GM12878 (cell line): ENCODE results near the gene CNPPD1. TPM values are rescaled to one million over a fixed set of nuclear protein-coding genes. Genes with fewer than 3 reads are reported as not detected.

Experiments
- ATAC-seq: fragments of 200-7000 bp; cut with Tn5 transposase; 3 replicates; pipeline ENCODE4 v1.9.1; 2020; ENCODE audit warnings: mild to moderate bottlenecking, moderate library complexity
- BruUV-seq: library from RNA; stranded (reverse); fragments of 400-500 nt; replicated peaks from 2 replicates; lab custom pipeline; 2021; lab: Mats Ljungman, UMichigan
- CTCF ChIA-PET: fragments of 300-600 bp; sonication (Branson Sonifier 250); formaldehyde crosslinking; extraction: SDS; loops from one replicate; lab custom pipeline; 2021; ENCODE audit warnings: inconsistent platforms; lab: Yijun Ruan, JAX
- POLR2A ChIA-PET: fragments of 350-600 bp; formaldehyde crosslinking; extraction: SDS; loops from one replicate; lab custom pipeline; 2021; ENCODE audit warnings: inconsistent platforms; lab: Charles Lee
- RAD21 ChIA-PET: fragments of 300-600 bp; sonication (Branson Sonifier 250); formaldehyde crosslinking; loops from one replicate; lab custom pipeline; 2023; ENCODE audit warnings: antibody characterized with exemption; ENCODE audit not compliant: unreplicated experiment; lab: Charles Lee
- SMC1A ChIA-PET: fragments of 300-600 bp; sonication (Branson Sonifier 250); formaldehyde crosslinking; loops from one replicate; lab custom pipeline; 2023; ENCODE audit not compliant: unreplicated experiment, uncharacterized antibody; lab: Charles Lee
- DNase-seq: peaks from one replicate; pipeline ENCODE4 v3.0.0-alpha.2; 2011; ENCODE audit warnings: low read depth, low spot score
- FAIRE-seq: peaks from 3 replicates; lab custom pipeline; 2011; peaks lifted over from hg19 to GRCh38; lab: Jason Lieb, UNC
- H2AFZ ChIP-seq: 2 replicates; pipeline ENCODE4 v1.6.0; 2011; ENCODE audit warnings: low read depth, low read length, control low read depth; ENCODE audit not compliant: control insufficient read depth
- H3K27ac ChIP-seq: 2 replicates; pipeline ENCODE4 v1.5.1; 2011; ENCODE audit warnings: control low read depth; ENCODE audit not compliant: control insufficient read depth, insufficient read depth
- H3K27me3 ChIP-seq, 2 experiments: replicated peaks in 1 of 2; 2 replicates each; pipeline versions ENCODE4 v1.6.0 to v1.6.1; 2011; ENCODE audit warnings: low read length in 1 of 2; ENCODE audit not compliant: control insufficient read depth in 2 of 2, insufficient read depth in 2 of 2
- H3K36me3 ChIP-seq, 2 experiments: 2 replicates each; pipeline ENCODE4 v1.5.1; 2011; ENCODE audit warnings: low read length in 1 of 2; ENCODE audit not compliant: control insufficient read depth in 2 of 2, insufficient read depth in 2 of 2
- H3K4me1 ChIP-seq: 2 replicates; pipeline ENCODE4 v1.6.1; 2011; ENCODE audit warnings: mild to moderate bottlenecking, low read length, moderate library complexity, mixed read lengths; ENCODE audit not compliant: control insufficient read depth, insufficient read depth
- H3K4me2 ChIP-seq: 2 replicates; pipeline ENCODE4 v1.6.0; 2011; ENCODE audit warnings: control low read depth; ENCODE audit not compliant: control insufficient read depth, insufficient read depth
- H3K4me3 ChIP-seq: fragments of 200-600 bp; sonication (generic); 2 replicates; pipeline ENCODE4 v1.5.1; 2016
- H3K79me2 ChIP-seq: 2 replicates; pipeline ENCODE4 v1.6.0; 2011; ENCODE audit warnings: low read length; ENCODE audit not compliant: control insufficient read depth, insufficient read depth
- H3K9ac ChIP-seq: 2 replicates; pipeline ENCODE4 v1.8.0; 2011; ENCODE audit warnings: low read length, control low read depth, mixed read lengths; ENCODE audit not compliant: control insufficient read depth, insufficient read depth
- H3K9me3 ChIP-seq: replicated peaks from 3 replicates; pipeline ENCODE4 v1.5.1; 2011; ENCODE audit warnings: mild to moderate bottlenecking, low read length; ENCODE audit not compliant: control insufficient read depth, insufficient read depth
- H4K20me1 ChIP-seq: 2 replicates; pipeline ENCODE4 v1.6.0; 2011; ENCODE audit not compliant: control insufficient read depth, insufficient read depth
- ASH2L ChIP-seq: fragments of 300-600, 200-600 bp; sonication (generic); IDR thresholded peaks from 2 replicates; pipeline ENCODE4 v1.6.1; 2017; ENCODE audit warnings: low read depth, mild to moderate bottlenecking, borderline replicate concordance
- CBFB ChIP-seq: IDR thresholded peaks from 2 replicates; pipeline ENCODE4 v1.6.1; 2016; ENCODE audit warnings: antibody characterized with exemption, low read depth
- FOXK2 ChIP-seq: fragments of 450-650 bp; IDR thresholded peaks from 2 replicates; pipeline ENCODE4 v1.6.1; 2017; ENCODE audit warnings: mild to moderate bottlenecking, moderate library complexity
- GABPA ChIP-seq: IDR thresholded peaks from 2 replicates; pipeline ENCODE4 v1.6.1; 2014; ENCODE audit warnings: antibody characterized with exemption, low read depth, mild to moderate bottlenecking, inconsistent platforms
- IKZF2 ChIP-seq, 2 experiments: fragments of 450-650 bp; IDR thresholded peaks; 2 replicates each; pipeline ENCODE4 v1.6.1; 2017; ENCODE audit warnings: mild to moderate bottlenecking in 2 of 2, moderate library complexity in 2 of 2
- MTA3 ChIP-seq: IDR thresholded peaks from 2 replicates; pipeline ENCODE4 v1.6.1; 2012; ENCODE audit warnings: low read length, inconsistent platforms, borderline replicate concordance
- MYB ChIP-seq: fragments of 150-350 bp; IDR thresholded peaks from 2 replicates; pipeline ENCODE4 v1.6.1; 2014; ENCODE audit warnings: mild to moderate bottlenecking, low read depth, low read length, borderline replicate concordance
- MYC ChIP-seq: IDR thresholded peaks from 2 replicates; pipeline ENCODE4 v1.6.1; 2011; ENCODE audit warnings: mild to moderate bottlenecking, low read length, moderate library complexity, inconsistent platforms; ENCODE audit not compliant: insufficient read depth, insufficient replicate concordance, insufficient read length, severe bottlenecking
- PML ChIP-seq: IDR thresholded peaks from 2 replicates; pipeline ENCODE4 v1.6.1; 2012; ENCODE audit warnings: low read length, inconsistent platforms
- RAD51 ChIP-seq: fragments of 450-650 bp; IDR thresholded peaks from 2 replicates; pipeline ENCODE4 v1.6.1; 2016; ENCODE audit warnings: moderate library complexity, mild to moderate bottlenecking, inconsistent platforms
- RB1 ChIP-seq: fragments of 450-650 bp; formaldehyde crosslinking; IDR thresholded peaks from 2 replicates; pipeline ENCODE4 v1.6.1; 2017; ENCODE audit warnings: mild to moderate bottlenecking, borderline replicate concordance
- SIN3A ChIP-seq: IDR thresholded peaks from 2 replicates; pipeline ENCODE4 v1.6.1; 2012; ENCODE audit warnings: low read depth, low read length, improper control_type of control experiment
- YY1 ChIP-seq: IDR thresholded peaks from 2 replicates; pipeline ENCODE4 v1.6.1; 2011; ENCODE audit warnings: low read depth, mild to moderate bottlenecking, low read length
- ZNF24 ChIP-seq: fragments of 450-650 bp; IDR thresholded peaks from 2 replicates; pipeline ENCODE4 v1.6.1; 2017; ENCODE audit warnings: antibody characterized with exemption, mild to moderate bottlenecking
- ZNF274 ChIP-seq: IDR thresholded peaks from one replicate; pipeline ENCODE4 v1.8.0; 2011; ENCODE audit not compliant: insufficient read length, insufficient read depth
- WGBS: methylation state at CpG from one replicate; pipeline ENCODE4 v1.1.6; 2016; ENCODE audit warnings: low lambda C conversion rate; ENCODE audit not compliant: insufficient replicate concordance, insufficient coverage; ENCODE audit errors: missing lambda C conversion rate; 5-methylcytosine and 5-hydroxymethylcytosine counted together
- in situ Hi-C: fragments of 300-500 bp; cut with MboI; formaldehyde crosslinking; loops from 9 replicates; pipeline ENCODE4 v1.14.3; 2018; ENCODE audit warnings: mixed read lengths
- intact Hi-C: fragments of 100-400 bp; cut with micrococcal nuclease; formaldehyde crosslinking; loops from one replicate; pipeline ENCODE4 v1.14.2; 2022; ENCODE audit not compliant: unreplicated experiment
- polyA plus RNA-seq, 11 experiments: library from polyadenylated mRNA; depleted of rRNA in 4 of 11; unstranded in 6 of 11; stranded (reverse) in 5 of 11; fragments of >200 nt; fragmentation: Nextera tagmentation in 4 of 11; fragmentation: Illumina TruSeq in 1 of 11; extraction: Ambion mirVana in 4 of 11; extraction: Trizol in 1 of 11; gene quantifications; 1 replicate in 1 of 11; 2 replicates in 10 of 11; pipeline versions ENCODE4 v1.2.1 to v1.2.3, GENCODE V29; 2011 to 2016; ENCODE audit warnings: inconsistent platforms in 2 of 11, missing spikeins in 2 of 11, low read depth in 1 of 11
- total RNA-seq, 4 experiments: library from RNA; depleted of rRNA in 3 of 4; stranded (reverse); fragments of >200 nt in 3 of 4; fragmentation: Illumina TruSeq in 1 of 4; extraction: Trizol in 1 of 4; gene quantifications; 2 replicates each; pipeline versions ENCODE4 v1.2.1 to v1.2.3, GENCODE V29; 2013 to 2021
- TF ChIP-seq, protein P1 (sequence below): fragments of 150-350 bp; IDR thresholded peaks from 2 replicates; pipeline ENCODE4 v1.6.1; 2016; ENCODE audit warnings: low read depth, low read length
- TF ChIP-seq, protein P2 (sequence below): IDR thresholded peaks from 2 replicates; pipeline ENCODE4 v1.6.1; 2012; ENCODE audit warnings: low read depth, low read length, improper control_type of control experiment
- TF ChIP-seq, protein P3 (sequence below): IDR thresholded peaks from 2 replicates; pipeline ENCODE4 v1.6.1; 2011; ENCODE audit warnings: borderline replicate concordance, low read depth, mild to moderate bottlenecking, moderate library complexity, mixed read lengths, low read length; ENCODE audit not compliant: insufficient read depth; ENCODE audit errors: extremely low read length

CNPPD1 gene
- total and polyA plus RNA-seq, 10 of the 15 experiments (the other 5 are each of a cell fraction or from before 2014, with no cell fraction given) = 12.2 to 86.6 (median 43.4) TPM

DNA sequence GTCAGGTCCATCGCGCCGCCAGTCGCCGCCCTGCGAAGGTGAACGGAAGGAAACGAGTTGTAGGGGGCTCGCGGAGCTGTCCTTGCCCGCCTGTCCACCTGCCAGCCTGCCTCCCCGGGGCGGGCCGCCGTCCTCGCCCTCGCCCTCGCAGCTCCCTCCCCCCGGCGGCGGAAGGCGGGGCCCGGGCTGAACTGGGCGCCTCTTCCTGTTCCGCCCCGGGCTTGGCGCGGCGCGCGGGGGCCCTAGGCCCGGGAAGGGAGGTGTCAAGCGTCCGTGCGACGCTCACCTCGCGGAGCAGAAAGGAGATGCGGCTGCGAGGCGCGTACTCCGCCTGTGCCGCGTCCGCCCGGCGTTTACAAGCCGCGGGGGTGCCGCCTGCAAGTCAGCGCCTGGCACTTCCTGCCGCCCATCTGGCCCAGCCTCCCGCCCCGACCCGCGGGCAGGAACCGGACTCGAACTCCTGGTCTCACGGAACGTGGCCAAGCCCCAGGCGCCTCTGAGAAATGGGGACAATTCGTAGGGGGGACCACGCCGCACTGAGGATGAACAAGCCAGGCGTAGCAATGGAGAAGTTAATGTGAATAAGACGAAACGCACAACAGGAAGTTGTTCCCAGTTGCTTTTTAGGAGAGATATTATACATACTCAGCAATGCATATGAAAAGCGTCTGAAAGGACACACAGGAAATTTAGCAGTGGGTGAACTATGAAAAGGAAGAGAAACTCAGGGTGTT, at the start of gene CNPPD1 (continued):
- TF ChIP-seq, protein P1, sequence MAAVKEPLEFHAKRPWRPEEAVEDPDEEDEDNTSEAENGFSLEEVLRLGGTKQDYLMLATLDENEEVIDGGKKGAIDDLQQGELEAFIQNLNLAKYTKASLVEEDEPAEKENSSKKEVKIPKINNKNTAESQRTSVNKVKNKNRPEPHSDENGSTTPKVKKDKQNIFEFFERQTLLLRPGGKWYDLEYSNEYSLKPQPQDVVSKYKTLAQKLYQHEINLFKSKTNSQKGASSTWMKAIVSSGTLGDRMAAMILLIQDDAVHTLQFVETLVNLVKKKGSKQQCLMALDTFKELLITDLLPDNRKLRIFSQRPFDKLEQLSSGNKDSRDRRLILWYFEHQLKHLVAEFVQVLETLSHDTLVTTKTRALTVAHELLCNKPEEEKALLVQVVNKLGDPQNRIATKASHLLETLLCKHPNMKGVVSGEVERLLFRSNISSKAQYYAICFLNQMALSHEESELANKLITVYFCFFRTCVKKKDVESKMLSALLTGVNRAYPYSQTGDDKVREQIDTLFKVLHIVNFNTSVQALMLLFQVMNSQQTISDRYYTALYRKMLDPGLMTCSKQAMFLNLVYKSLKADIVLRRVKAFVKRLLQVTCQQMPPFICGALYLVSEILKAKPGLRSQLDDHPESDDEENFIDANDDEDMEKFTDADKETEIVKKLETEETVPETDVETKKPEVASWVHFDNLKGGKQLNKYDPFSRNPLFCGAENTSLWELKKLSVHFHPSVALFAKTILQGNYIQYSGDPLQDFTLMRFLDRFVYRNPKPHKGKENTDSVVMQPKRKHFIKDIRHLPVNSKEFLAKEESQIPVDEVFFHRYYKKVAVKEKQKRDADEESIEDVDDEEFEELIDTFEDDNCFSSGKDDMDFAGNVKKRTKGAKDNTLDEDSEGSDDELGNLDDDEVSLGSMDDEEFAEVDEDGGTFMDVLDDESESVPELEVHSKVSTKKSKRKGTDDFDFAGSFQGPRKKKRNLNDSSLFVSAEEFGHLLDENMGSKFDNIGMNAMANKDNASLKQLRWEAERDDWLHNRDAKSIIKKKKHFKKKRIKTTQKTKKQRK = no peak
- peak; percentile 69 for TF ChIP-seq GABPA
- TF ChIP-seq, all 136 proteins: peak for 44

DNA sequence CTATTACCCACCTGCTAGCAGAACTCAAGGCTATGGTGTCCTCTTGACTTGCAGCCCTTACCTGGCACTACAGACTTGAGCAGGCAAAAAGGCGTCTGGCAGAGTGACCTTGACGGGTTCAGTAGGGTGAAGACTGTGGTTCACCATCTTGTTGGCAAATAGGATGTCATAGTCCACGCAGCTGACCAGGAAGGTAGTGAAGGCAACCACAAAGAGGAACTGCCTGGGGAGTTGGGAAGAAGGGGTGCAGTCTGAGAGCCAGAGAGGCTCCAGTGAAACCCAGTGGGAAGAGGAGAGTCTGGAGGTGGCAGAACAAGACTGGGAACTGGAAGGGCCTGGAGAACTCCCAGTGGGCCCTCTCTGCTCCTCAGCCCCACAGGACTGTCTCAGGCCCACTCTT, 48.6 kb upstream of the CNPPD1 start:
- POLR2A ChIA-PET = no interaction called here
- in situ Hi-C loops = no loop called here
- CTCF ChIA-PET = interaction anchor here (0.6 kb wide), 1 partner anchor 13 kb away, joined by 3 read pairs; no protein-coding TSS in a partner anchor
- Histone ChIP-seq H3K4me1 (peaks cover 15% of the 10 kb centered on the region), H2AFZ (no peak overlapping the region), H3K9ac (no peak overlapping the region), H3K27me3 (no peaks in the 10 kb centered on the region), H3K27ac (no peak overlapping the region), H3K9me3 (no peaks in the 10 kb centered on the region), H3K36me3 (peaks cover 13 to 23% of the 10 kb centered on the region in 2 experiments), H4K20me1 (no peaks in the 10 kb centered on the region), H3K4me3 (no peak overlapping the region), H3K4me2 (no peak overlapping the region), H3K79me2 (peaks cover 25% of the 10 kb centered on the region)
- ATAC-seq (no peak), FAIRE-seq (no peak), DNase-seq (no peak)
- intact Hi-C loops = no loop called here
- WGBS = 52% methylated on average over 3 of the region's 3 CpGs
- RAD21 ChIA-PET = no interaction called here
- BruUV-seq = no TSS peak
- SMC1A ChIA-PET = no interaction called here
- TF ChIP-seq MYC (no peak), FOXK2 (no peak), ASH2L (no peak), ZNF274 (no peak), CBFB (no peak), MTA3 (no peak), PML (no peak), ZNF24 (no peak), MYB (no peak), YY1 (no peak), SIN3A (no peak), RB1 (no peak), RAD51 (no peak), IKZF2 (IDR thresholded peaks at IDR 0.05) (no peak)
- TF ChIP-seq, protein P2, sequence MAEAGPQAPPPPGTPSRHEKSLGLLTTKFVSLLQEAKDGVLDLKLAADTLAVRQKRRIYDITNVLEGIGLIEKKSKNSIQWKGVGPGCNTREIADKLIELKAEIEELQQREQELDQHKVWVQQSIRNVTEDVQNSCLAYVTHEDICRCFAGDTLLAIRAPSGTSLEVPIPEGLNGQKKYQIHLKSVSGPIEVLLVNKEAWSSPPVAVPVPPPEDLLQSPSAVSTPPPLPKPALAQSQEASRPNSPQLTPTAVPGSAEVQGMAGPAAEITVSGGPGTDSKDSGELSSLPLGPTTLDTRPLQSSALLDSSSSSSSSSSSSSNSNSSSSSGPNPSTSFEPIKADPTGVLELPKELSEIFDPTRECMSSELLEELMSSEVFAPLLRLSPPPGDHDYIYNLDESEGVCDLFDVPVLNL = no peak
- TF ChIP-seq, protein P3, sequence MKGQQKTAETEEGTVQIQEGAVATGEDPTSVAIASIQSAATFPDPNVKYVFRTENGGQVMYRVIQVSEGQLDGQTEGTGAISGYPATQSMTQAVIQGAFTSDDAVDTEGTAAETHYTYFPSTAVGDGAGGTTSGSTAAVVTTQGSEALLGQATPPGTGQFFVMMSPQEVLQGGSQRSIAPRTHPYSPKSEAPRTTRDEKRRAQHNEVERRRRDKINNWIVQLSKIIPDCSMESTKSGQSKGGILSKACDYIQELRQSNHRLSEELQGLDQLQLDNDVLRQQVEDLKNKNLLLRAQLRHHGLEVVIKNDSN = no peak
